ENCODE results near the gene GHRHR.
A peak's percentile ranks its signal among the peaks of the same experiment; 100 is the strongest.

GHRHR gene

DNA sequence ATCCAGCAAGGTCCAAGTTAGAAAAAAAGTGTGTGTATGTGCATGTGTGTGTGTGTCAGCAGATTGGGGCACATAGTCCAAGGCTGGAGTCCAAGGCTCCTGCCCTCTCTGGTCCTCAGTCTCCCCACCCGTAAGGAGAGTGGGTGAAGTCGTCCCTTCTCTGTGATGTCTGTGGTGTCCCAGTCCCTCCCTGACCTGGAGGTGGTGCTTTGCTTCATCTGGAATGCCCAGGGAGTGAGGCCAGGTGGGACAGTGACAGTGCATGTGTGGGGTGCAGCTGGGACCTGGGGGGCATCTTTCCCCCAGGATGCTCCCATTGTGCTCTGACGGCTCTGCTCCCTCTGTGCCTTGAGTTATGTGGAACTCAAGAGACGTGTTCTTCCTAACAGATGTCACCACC is 34.1 kb upstream of the GHRHR start:
- no peak for DNase-seq

DNA sequence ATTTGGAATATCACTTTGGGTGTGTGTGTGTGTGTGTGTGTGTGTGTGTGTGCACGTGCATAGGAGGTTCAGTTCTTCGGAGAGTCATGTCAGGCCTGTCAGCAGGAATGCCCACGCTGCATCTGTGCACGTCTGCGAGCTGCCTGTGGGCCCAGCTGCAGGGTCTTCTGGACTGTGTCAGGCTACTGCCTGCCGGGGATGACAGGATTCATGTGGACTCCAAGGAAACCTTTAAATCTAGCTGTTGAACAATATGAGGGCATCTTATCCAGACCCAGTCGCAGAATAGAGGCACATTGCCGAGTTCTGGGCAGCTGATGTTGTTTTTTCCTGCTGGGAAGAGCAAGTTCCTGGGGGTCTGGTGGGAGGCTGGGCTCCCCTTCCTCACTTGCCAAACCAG is 33.1 kb upstream of the GHRHR start:
- DNase-seq = no peak

- DNase-seq = no peak
These were observed 32.4 kb upstream of the GHRHR start for GRCh38 chr7:30931161-30931928.

DNA sequence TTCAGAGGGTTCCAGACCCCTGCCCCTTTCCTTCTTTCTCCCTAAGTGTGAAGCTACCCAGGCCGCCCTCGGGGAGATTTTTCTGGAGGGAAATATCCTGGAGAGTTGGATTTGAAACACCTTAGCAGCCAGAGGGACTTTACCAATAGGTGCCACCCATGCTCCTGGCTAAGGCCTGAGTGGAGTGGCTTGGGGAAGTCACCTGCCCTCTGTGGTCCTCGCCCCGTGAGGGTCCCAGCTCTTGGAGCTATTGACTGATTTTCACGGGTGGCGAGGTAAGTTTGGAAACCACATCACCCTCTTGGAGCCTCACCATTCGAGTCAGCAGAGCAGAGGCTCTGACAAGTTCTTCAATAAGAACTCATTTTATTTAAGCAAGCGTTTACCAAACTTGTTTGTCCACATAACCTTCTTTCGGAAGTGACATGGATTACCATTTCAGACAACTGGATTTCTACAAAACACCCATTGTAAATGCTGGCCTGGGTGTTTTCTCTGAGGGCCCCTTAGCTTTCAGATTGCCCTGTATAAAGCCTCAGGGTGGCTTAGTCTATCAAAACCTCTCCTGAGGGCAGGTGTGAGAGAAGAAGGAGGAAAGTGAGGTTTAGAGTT is 31.7 kb upstream of the GHRHR start:
- no peak for DNase-seq

DNA sequence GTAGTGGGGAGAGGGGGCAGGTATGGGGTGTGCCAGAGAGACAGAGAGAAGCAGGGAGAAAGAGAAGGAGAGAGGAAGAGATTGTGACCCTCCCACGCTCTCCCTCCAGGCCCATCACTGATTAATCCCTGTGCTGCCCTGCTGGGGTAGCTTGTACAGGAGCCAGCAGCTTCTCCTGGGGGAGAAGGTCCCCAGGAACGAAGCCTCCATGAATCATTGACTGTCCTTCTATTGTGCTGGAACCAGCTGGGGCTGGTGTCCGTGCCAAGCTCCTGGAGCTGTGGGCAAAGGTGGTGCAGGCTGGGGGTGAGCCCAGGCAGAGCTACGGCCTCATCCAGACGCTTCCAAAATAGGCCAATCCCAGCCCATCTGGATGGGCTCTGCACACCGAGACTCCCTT is 31.2 kb upstream of the GHRHR start:
- no peak for DNase-seq

- DNase-seq = no peak
These were observed 30.4 kb upstream of the GHRHR start for GRCh38 chr7:30933124-30933974.

DNA sequence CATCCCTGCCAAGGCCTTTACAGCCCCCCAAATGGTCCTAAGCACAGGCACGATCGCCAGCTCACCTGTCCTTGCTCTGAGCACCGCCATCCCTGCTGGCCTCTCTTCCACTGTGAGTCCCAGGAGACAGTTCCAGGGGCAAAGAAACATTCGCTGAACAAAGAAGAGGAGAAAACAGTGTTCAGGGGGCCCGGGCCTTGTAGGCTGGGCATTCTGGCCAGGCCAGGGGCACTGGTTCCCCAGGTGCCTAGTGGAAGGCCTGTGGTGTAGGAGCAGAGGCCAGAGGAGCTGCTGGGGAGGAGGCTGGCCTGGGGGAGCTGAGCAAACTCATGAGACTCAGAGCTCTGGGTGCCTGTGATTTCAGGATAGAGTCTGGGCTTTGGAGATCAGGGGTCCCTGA is 29.5 kb upstream of the GHRHR start:
- DNase-seq = no peak

DNA sequence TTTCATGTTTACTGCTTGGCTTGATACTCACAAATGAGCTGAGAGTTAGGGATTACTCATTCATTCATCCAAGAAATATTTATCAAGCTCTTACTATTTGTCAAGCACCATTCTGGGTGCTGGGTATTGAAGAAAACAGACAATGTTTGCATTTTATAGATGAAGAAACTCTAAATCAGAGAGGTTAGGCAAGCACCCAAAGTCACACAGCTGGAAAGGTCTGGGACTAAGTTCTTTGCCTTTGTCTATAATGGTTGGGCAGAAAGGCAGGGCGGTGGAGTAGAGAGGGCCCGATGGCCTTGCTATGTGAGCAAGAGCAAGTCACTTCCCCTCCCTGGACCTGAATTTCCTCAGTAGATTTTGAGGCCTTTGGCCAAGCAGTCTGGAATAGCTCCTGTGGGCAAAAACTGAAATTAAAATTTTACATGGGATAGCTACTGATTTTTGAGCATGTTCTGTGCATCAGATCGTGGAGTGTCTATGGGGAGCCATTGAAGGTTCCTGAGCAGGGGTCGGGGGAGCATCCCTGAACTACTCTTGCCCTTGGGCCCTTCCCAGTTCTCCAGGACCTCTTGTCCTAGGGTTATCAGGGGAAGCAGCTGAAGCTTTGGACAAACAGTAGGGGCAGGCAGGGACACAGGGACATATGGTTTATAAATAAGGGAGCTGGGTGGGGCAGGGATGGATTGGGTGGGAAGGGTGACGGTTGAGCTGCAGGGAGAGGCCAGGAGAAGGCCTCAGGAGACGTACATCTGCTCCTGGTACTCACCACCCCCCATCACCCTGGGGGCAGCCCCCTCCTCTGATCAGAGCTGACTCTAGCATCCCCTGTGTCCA is 28.8 kb upstream of the GHRHR start:
- no peak for DNase-seq

DNA sequence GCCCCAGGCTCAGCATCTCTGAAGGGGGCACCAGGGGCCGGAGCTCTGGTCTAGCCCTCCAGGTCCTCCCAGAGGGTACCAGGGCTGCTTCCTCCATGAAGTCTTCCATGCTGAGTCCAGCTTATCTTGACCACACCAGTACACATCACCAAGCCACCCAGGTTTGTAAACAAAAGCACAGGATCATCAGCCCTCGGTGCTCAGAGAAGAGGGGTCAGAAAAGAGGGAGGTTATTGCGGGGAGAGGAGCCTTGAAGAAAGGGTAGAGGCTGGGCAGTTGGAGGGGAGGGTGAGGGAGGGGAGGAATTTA is 28.2 kb upstream of the GHRHR start:
- no peak for DNase-seq

DNA sequence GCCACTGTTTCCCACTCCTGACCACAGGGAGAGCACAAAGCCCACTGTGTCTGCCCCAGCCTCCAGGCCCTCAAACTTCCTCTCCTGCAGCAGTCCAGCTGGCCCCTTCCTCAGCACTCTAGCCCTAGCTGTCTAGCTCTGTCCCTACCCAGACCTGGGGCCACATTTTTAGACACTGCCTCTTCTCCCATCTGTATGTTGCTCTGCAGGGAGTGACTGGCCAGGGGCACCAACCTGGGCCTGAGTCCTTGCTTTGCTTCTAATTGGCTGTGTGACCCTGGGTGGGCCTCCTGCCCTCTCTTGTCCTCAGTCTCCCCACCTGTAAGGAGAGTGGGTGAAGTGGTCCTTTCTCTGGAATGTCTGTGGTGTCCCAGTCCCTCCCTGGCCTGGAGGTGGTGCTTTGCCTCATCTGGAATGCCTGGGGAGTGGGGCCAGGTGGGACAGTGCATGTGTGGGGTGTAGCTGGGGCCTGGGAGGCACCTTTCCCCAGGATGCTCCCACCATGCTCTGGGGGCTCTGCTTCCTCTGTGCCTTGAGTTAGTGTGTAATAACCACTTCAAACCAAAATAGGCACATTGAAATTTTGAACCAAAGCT is 27.0 kb upstream of the GHRHR start:
- DNase-seq = no peak

- no peak for DNase-seq
These were observed 26.3 kb upstream of the GHRHR start for GRCh38 chr7:30937416-30937815.

- DNase-seq = peak; percentile 58
These were observed 25.1 kb upstream of the GHRHR start for GRCh38 chr7:30938435-30939316.

GRCh38 chr7:30941582-30942323 is 22.0 kb upstream of the GHRHR start:
- DNase-seq = no peak

DNA sequence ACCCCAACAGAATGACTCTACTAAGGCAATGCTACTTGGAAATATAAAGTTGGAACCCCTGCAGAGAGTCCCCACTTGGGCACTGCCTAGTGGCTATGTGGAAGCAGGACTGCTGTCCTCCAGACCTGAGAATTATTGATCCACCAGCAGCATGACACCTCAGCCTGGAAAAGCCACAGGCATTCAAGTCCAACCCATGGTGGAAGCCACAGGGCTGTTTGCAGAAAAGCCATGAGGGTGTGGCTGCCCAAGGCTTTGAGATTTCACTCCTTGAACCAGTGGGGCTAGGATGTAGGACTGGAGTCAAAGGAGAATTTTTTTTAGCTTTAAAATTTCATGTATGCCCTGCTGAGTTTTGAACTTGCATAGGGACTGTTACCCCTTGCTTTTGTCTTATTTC is 13.6 kb upstream of the GHRHR start:
- no peak for DNase-seq

DNA sequence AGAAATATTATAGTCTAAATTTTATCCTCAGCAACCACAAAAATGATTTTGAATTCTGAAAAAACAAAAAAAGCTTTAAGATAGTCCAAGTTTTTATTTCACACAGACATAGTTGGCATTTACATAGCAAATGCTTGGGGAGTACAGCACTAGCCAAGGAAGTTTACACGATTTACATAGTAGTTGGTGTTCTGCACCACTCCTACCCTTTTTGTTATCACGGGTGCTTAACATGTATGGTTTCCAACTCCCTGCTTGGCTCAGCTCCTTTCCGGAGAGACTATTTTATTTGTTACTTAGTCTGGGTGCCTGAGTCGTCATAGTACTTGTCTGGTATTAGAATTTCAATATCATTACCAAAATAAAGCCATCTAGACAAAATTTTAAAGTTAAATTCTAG is 8.8 kb upstream of the GHRHR start:
- DNase-seq = no peak

GRCh38 chr7:30956704-30957103 is 7.0 kb upstream of the GHRHR start:
- no peak for DNase-seq

GRCh38 chr7:30965372-30965771 is 1.6 kb downstream of the GHRHR start:
- DNase-seq = no peak

- no peak for DNase-seq
These were observed 2.1 kb downstream of the GHRHR start for GRCh38 chr7:30965883-30966282.

GRCh38 chr7:30968294-30968693 is 4.5 kb downstream of the GHRHR start:
- no peak for DNase-seq

DNA sequence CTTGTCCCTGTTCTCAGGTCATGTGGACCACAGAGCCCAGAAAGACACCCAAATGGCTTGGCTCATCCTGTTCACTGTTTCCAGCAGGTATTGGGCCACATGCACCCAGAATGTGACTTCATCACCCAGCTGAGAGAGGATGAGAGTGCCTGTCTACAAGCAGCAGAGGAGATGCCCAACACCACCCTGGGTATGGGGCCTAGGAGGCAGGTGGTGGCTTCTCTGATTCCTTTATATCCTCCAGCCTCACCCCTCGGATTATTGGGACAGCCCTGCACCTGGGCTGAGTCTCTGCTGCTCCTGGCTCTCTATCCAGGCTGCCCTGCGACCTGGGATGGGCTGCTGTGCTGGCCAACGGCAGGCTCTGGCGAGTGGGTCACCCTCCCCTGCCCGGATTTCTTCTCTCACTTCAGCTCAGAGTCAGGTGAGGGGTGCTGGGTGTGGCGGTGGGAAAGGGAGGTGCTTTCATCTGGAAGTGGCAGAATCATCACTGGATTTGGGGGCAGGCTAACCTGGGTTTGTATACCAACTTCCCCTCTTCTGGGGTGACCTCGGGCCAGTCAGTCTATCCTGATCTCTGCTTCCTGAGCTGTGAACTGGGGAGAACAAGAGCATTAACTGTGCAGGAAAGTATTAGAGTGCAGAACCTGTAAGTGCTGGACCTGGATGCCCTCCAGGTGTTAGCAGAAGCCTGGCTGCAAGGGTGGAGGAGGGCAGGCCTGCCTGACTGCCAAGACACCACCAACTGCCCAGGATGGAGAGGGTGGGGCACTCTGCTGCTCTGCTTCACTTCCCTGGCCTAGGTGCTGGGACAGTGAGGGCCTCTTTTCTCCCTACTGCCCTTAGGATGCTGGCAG is 5.2 kb downstream of the GHRHR start:
- no peak for DNase-seq

All from SHP77 treated with DMSO at 0.1 percent for 48 hours (cell line).